Mucosa of stomach (tissue), 1 donor: ENCODE results near the gene ARMC2.

Experiments
- H3K27me3 ChIP-seq: one replicate; pipeline ENCODE4 v1.7.0; 2013; ENCODE audit warnings: mild to moderate bottlenecking, low read length; ENCODE audit not compliant: control insufficient read depth, insufficient read depth
- H3K36me3 ChIP-seq: one replicate; pipeline ENCODE4 v1.7.0; 2013; ENCODE audit warnings: low read length; ENCODE audit not compliant: control insufficient read depth, insufficient read depth
- H3K4me1 ChIP-seq: one replicate; pipeline ENCODE4 v1.7.0; 2013; ENCODE audit warnings: mild to moderate bottlenecking, low read length; ENCODE audit not compliant: control insufficient read depth, insufficient read depth
- H3K4me3 ChIP-seq: one replicate; pipeline ENCODE4 v1.7.0; 2013; ENCODE audit warnings: low read length
- H3K9ac ChIP-seq: one replicate; pipeline ENCODE4 v1.7.0; 2013; ENCODE audit warnings: mild to moderate bottlenecking, low read length, moderate library complexity
- H3K9me3 ChIP-seq: one replicate; pipeline ENCODE4 v1.7.0; 2013; ENCODE audit warnings: mild to moderate bottlenecking, low read length, moderate library complexity; ENCODE audit not compliant: control insufficient read depth
- donor health status: Pancreatic carcinoma.

The ARMC2 gene

GRCh38 chr6:109009236-109009961 lies 161.2 kb downstream of the ARMC2 start:
- Histone ChIP-seq H3K27me3 (no peaks in the 10 kb centered on the region), H3K36me3 (no peaks in the 10 kb centered on the region), H3K9ac (peak overlapping the region; percentile 91), H3K4me1 (peaks cover 18% of the 10 kb centered on the region), H3K4me3 (peak overlapping the region; percentile 83), H3K9me3 (no peaks in the 10 kb centered on the region)

- Histone ChIP-seq H3K9ac (peak overlapping the region; percentile 91), H3K27me3 (no peaks in the 10 kb centered on the region), H3K36me3 (no peaks in the 10 kb centered on the region), H3K9me3 (no peaks in the 10 kb centered on the region), H3K4me1 (peaks cover 18% of the 10 kb centered on the region), H3K4me3 (peak overlapping the region; percentile 77)
Observed at GRCh38 chr6:109009962-109010704, 161.9 kb downstream of the ARMC2 start.

- no peaks in the 10 kb centered on the region for H3K27me3 ChIP-seq
- no peak overlapping the region for H3K4me3 ChIP-seq
- peak overlapping the region; percentile 91 for H3K9ac ChIP-seq
- H3K9me3 ChIP-seq, result no peaks in the 10 kb centered on the region
- H3K4me1 ChIP-seq, result peaks cover 18% of the 10 kb centered on the region
- H3K36me3 ChIP-seq, result no peaks in the 10 kb centered on the region
Observed at GRCh38 chr6:109010705-109011102, 162.5 kb downstream of the ARMC2 start.

- no peaks in the 10 kb centered on the region for H3K36me3 ChIP-seq
- H3K9me3 ChIP-seq, result no peaks in the 10 kb centered on the region
- H3K9ac ChIP-seq, result no peak overlapping the region
- H3K4me1 ChIP-seq, result peaks cover 12% of the 10 kb centered on the region
- no peak overlapping the region for H3K4me3 ChIP-seq
- no peaks in the 10 kb centered on the region for H3K27me3 ChIP-seq
Observed at GRCh38 chr6:109013656-109014305, 165.6 kb downstream of the ARMC2 start.

GRCh38 chr6:109014606-109015005 lies 166.4 kb downstream of the ARMC2 start:
- no peak overlapping the region for H3K9ac ChIP-seq
- H3K4me1 ChIP-seq, result peaks cover 12% of the 10 kb centered on the region
- no peaks in the 10 kb centered on the region for H3K36me3 ChIP-seq
- H3K9me3 ChIP-seq, result no peaks in the 10 kb centered on the region
- H3K4me3 ChIP-seq, result no peak overlapping the region
- H3K27me3 ChIP-seq, result no peaks in the 10 kb centered on the region

- Histone ChIP-seq H3K4me3 (no peak overlapping the region), H3K9ac (no peak overlapping the region), H3K9me3 (no peaks in the 10 kb centered on the region), H3K27me3 (no peaks in the 10 kb centered on the region), H3K36me3 (no peaks in the 10 kb centered on the region), H3K4me1 (peaks cover 9% of the 10 kb centered on the region)
Observed at GRCh38 chr6:109015176-109015575, 167.0 kb downstream of the ARMC2 start.

- Histone ChIP-seq H3K9me3 (no peaks in the 10 kb centered on the region), H3K4me3 (no peak overlapping the region), H3K9ac (no peak overlapping the region), H3K4me1 (no peaks in the 10 kb centered on the region), H3K36me3 (no peaks in the 10 kb centered on the region), H3K27me3 (no peaks in the 10 kb centered on the region)
Observed at GRCh38 chr6:109019911-109020310, 171.7 kb downstream of the ARMC2 start.

- Histone ChIP-seq H3K4me3 (no peak overlapping the region), H3K36me3 (no peaks in the 10 kb centered on the region), H3K4me1 (no peaks in the 10 kb centered on the region), H3K27me3 (no peaks in the 10 kb centered on the region), H3K9ac (no peak overlapping the region), H3K9me3 (no peaks in the 10 kb centered on the region)
Observed at GRCh38 chr6:109021870-109022269, 173.6 kb downstream of the ARMC2 start.

GRCh38 chr6:109023356-109023925 lies 175.2 kb downstream of the ARMC2 start:
- no peaks in the 10 kb centered on the region for H3K27me3 ChIP-seq
- no peaks in the 10 kb centered on the region for H3K36me3 ChIP-seq
- no peak overlapping the region for H3K9ac ChIP-seq
- no peak overlapping the region for H3K4me3 ChIP-seq
- H3K4me1 ChIP-seq, result no peaks in the 10 kb centered on the region
- no peaks in the 10 kb centered on the region for H3K9me3 ChIP-seq
